ENCODE measurements around the gene NEDD4L.

Gene NEDD4L

GRCh38 chr18:58443671-58444070 is 399.6 kb downstream of the NEDD4L start:
- DNase-seq (ENCODE audit: low read depth in 2 of 2, low spot score in 1 of 2) = no peak

- DNase-seq (ENCODE audit: low read depth in 2 of 2, low spot score in 1 of 2) = no peak
Observed at GRCh38 chr18:58446391-58447060, 402.5 kb downstream of the NEDD4L start.

DNA sequence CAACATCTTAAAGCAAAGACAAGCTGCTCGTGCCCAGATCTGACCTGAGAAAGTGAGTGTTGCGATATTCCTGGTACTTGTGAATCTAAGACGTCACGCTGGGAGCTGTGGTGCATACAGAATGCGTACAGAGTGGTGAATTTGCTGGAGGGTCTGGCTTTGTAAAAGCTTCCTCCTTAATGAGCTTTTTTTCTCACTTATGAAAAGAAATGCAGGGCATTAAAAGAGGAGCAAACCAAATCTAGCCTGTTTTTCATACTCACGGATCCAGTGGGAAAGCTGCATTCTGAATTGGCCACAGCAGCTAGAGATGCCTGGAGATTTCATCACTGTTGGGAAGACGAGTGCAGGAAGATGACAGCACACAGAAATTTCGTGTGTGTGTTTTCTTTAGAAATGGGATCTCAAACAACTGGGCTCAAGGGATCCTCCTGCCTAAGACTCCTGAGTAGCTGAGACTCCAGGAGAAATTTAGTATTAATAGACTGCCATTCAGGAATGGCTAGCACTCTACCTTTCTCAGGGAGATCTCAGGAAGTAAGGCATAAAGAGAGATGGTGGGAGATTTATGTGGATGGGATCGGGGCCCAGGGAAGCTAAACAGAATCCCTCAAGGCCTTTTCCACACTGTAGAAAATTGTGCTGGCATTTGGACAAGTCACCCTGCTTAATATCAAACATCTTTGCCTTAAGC is 403.5 kb downstream of the NEDD4L start:
- no peak for DNase-seq (ENCODE audit: low read depth in 2 of 2, low spot score in 1 of 2)

DNA sequence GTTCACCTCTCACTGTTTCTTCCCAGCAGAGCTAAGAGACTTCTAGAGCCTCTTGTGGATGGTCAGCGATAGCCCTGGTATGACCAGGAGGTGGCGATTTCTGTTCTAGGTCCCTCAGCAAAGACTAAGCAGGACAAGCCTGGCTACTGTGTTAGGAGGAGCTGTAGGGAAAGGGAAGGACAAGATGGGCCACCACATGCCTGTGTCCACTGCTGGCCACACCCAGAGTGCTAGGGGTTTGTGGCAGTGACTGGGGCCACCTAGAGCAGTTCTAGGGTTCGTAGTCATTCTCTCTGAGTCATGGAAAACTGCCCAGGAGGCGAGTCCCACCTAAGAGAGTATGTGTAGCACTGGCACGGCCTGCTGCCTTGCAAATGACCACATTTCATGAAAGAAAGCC is 405.4 kb downstream of the NEDD4L start:
- no peak for DNase-seq (ENCODE audit: low read depth in 2 of 2, low spot score in 1 of 2)

Measured in stimulated activated CD8-positive, alpha-beta memory T cell treated with anti-CD3 and anti-CD28 coated beads, Interleukin-4, amount 100 ng/mL, for 4 hours (primary cell).